ENCODE measurements around the gene PAX5. TPM values are rescaled to one million over a fixed set of nuclear protein-coding genes. Genes with fewer than 3 reads are reported as not detected.

Gene PAX5
- polyA plus RNA-seq, 2 of the 4 experiments (the other 2 are of a cell fraction): not detected

DNA sequence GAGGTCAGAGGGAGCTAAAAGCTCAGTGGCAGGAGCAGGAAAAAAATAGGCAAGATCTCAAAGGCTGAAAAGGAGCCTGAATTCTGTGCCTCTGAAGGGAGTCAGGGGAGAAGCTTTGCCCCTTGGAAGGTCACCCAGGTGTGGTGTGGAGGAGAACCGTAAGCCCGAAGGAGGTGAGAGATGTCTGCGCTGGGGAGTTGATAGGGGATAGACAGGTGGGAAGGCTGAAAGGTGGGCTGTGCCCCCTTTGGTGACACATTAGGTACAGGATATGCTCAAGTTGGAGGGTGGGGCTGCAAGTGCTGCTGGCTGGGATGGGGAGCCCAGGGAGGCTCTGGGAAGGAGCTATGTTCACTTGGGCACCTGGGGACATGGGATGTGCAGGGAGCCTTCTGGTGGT, 217.7 kb downstream of the PAX5 start:
- FAIRE-seq: no peak
- Histone ChIP-seq H3K4me3 (no peak overlapping the region), H3K27ac (no peak overlapping the region), H3K4me1 (no peaks in the 10 kb centered on the region), H3K4me2 (no peak overlapping the region), H3K9me3 (no peaks in the 10 kb centered on the region)
- ATAC-seq: no peak
- WGBS (ENCODE audit: missing lambda C conversion rate): 87% methylated on average over 3 of the region's 3 CpGs
- TF ChIP-seq, protein P1, sequence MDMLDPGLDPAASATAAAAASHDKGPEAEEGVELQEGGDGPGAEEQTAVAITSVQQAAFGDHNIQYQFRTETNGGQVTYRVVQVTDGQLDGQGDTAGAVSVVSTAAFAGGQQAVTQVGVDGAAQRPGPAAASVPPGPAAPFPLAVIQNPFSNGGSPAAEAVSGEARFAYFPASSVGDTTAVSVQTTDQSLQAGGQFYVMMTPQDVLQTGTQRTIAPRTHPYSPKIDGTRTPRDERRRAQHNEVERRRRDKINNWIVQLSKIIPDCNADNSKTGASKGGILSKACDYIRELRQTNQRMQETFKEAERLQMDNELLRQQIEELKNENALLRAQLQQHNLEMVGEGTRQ (IDR thresholded peaks at IDR 0.05): no peak
- TF ChIP-seq RAD21 (conservative IDR thresholded peaks at IDR 0.05 in 1 of 2, IDR thresholded peaks at IDR 0.05 in 1 of 2) (no peak), BCL3 (IDR thresholded peaks at IDR 0.05) (no peak), TP53 (CRISPR knock-in tag; IDR thresholded peaks at IDR 0.05) (no peak), HMGXB4 (CRISPR knock-in tag; IDR thresholded peaks at IDR 0.05; ENCODE audit: borderline replicate concordance) (no peak), KDM1A (IDR thresholded peaks at IDR 0.05; ENCODE audit: low read depth) (no peak), KDM5A (IDR thresholded peaks at IDR 0.05) (no peak), RCOR1 (IDR thresholded peaks at IDR 0.05; ENCODE audit: low read depth, low read length) (no peak), SREBF2 (IDR thresholded peaks at IDR 0.05) (no peak), CBX2 (IDR thresholded peaks at IDR 0.05; ENCODE audit: borderline replicate concordance, low read depth) (no peak), EP300 (IDR thresholded peaks at IDR 0.05) (no peak), HDAC2 (IDR thresholded peaks at IDR 0.05) (no peak), ELK1 (IDR thresholded peaks at IDR 0.05; ENCODE audit: low read depth, low read length) (no peak)
- TF ChIP-seq, protein P2, sequence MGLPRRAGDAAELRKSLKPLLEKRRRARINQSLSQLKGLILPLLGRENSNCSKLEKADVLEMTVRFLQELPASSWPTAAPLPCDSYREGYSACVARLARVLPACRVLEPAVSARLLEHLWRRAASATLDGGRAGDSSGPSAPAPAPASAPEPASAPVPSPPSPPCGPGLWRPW (IDR thresholded peaks at IDR 0.05): no peak
- ChIA-PET POLR2A (no interaction called here), CTCF (interaction anchor here (1.1 to 1.5 kb wide), 2 partner anchors 10 to 57 kb away, joined by 3 read pairs; no protein-coding TSS in a partner anchor)
- DNase-seq (ENCODE audit: low read depth in 1 of 2, low spot score in 1 of 2): no peak

DNA sequence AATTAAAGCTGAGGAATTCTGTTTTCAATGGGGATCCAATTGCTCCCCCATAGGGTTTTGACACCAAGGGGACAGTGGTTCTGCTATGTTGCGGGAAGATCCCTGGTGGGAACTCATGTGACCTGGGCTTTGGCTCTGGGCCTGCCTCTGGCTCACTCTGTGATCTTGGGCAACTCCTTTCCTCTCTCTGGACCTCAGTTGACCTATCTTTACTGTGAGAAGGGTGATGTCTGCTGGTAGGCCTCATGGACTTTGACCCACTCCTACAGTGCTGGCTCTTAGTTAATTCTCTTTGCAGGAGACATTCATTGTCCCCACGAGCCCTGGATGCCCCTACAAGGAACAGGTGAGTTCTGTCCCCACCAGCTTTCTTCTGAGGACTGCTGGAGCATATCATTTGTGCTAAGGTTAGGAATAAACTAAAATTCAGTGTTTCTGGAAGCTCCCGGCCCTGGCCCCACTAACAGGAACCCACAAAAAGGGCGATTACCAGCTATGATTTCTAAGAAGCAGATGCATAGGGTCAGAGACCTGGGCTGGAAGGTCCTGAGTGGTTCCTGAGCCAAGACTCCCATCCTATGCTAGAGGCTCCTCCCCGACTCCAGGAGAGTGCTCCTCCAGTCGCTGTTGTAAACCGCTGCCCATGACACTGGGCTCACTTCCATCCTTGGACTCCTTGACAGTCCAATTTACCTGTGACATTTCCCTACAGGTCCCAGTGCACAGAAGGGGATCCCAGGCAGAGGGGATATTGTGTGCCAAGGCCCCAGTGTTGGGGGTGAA, 218.3 kb downstream of the PAX5 start:
- Histone ChIP-seq H3K9me3 (no peaks in the 10 kb centered on the region), H3K4me1 (no peaks in the 10 kb centered on the region), H3K4me2 (no peak overlapping the region), H3K27ac (no peak overlapping the region), H3K4me3 (no peak overlapping the region)
- ATAC-seq (no peak), DNase-seq (ENCODE audit: low read depth in 1 of 2, low spot score in 1 of 2) (no peak), FAIRE-seq (no peak)
- CTCF ChIA-PET: interaction anchor here (1.1 to 1.5 kb wide), 3 partner anchors 9 to 58 kb away, joined by 3 to 4 read pairs (median 3); no protein-coding TSS in a partner anchor
- 60% methylated on average over 7 of the region's 7 CpGs for WGBS (ENCODE audit: missing lambda C conversion rate)
- no peak for TF ChIP-seq HOXA7 (CRISPR knock-in tag; IDR thresholded peaks at IDR 0.05)
- no peak for TF ChIP-seq NPAS2 (CRISPR knock-in tag; IDR thresholded peaks at IDR 0.05; ENCODE audit: borderline replicate concordance)
- no peak for TF ChIP-seq MAFK (IDR thresholded peaks at IDR 0.05; ENCODE audit: partially characterized antibody)
- TF ChIP-seq, protein P2 (IDR thresholded peaks at IDR 0.05): no peak
- TF ChIP-seq HOXB13 (CRISPR knock-in tag; IDR thresholded peaks at IDR 0.05; ENCODE audit: low read depth): no peak
- no peak for TF ChIP-seq CBX2 (IDR thresholded peaks at IDR 0.05; ENCODE audit: borderline replicate concordance, low read depth)
- no peak for TF ChIP-seq MAX (IDR thresholded peaks at IDR 0.05)
- TF ChIP-seq NR3C1 (IDR thresholded peaks at IDR 0.05): no peak
- no peak for TF ChIP-seq CBX8 (IDR thresholded peaks at IDR 0.05)
- TF ChIP-seq, protein P3, sequence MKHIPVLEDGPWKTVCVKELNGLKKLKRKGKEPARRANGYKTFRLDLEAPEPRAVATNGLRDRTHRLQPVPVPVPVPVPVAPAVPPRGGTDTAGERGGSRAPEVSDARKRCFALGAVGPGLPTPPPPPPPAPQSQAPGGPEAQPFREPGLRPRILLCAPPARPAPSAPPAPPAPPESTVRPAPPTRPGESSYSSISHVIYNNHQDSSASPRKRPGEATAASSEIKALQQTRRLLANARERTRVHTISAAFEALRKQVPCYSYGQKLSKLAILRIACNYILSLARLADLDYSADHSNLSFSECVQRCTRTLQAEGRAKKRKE (CRISPR knock-in tag; IDR thresholded peaks at IDR 0.05; ENCODE audit: low read depth): no peak
- TF ChIP-seq POLR2A (IDR thresholded peaks at IDR 0.05; ENCODE audit: low read length): no peak
- POLR2A ChIA-PET: no interaction called here

All from A549 (cell line).